Measurements from ENCODE around the gene BID.
A peak's percentile ranks its signal among the peaks of the same experiment; 100 is the strongest.

Gene BID

DNA sequence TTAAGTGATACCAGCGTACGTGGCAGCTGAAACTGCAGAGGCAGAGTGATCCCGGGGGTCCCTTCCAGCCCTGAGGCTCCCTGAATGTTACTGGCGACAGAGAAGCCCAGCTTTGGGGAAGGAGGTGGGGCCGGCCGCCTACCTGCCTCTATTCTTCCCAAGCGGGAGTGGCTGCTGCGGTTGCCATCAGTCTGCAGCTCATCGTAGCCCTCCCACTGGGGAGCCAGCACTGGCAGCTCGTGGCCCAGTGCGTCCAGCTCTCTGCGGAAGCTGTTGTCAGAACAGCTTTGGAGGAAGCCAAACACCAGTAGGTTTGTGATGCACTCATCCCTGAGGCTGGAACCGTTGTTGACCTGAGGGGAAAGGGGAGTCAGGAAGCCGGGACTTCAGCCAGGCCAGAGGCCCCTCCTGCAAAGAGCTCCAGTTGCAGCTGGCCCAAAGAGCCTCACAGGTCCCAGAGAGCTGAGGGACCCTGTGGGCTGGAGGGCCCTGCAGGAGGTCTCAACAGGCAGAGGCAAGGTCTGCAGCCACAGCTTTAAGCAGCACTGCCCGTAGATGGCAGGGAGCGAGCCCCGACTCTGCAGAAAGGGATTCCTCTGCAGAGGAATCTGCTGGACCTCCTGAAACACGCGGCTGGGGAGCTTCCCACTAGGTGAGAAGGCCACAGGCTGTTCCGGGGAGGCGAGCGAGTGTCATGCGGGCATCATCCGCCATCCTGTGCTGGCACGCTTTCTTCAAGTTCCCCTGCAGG, 30.4 kb downstream of the BID start:
- H3K4me3 ChIP-seq (replicated peaks in 1 of 2; ENCODE audit: low read depth in 2 of 2, low read length in 2 of 2), result no peak overlapping the region
- TF ChIP-seq, protein P1, sequence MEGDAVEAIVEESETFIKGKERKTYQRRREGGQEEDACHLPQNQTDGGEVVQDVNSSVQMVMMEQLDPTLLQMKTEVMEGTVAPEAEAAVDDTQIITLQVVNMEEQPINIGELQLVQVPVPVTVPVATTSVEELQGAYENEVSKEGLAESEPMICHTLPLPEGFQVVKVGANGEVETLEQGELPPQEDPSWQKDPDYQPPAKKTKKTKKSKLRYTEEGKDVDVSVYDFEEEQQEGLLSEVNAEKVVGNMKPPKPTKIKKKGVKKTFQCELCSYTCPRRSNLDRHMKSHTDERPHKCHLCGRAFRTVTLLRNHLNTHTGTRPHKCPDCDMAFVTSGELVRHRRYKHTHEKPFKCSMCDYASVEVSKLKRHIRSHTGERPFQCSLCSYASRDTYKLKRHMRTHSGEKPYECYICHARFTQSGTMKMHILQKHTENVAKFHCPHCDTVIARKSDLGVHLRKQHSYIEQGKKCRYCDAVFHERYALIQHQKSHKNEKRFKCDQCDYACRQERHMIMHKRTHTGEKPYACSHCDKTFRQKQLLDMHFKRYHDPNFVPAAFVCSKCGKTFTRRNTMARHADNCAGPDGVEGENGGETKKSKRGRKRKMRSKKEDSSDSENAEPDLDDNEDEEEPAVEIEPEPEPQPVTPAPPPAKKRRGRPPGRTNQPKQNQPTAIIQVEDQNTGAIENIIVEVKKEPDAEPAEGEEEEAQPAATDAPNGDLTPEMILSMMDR (IDR thresholded peaks at IDR 0.05; ENCODE audit: low read depth, low read length), result no peak
- DNase-seq (ENCODE audit: low read depth in 2 of 2), result no peak

DNA sequence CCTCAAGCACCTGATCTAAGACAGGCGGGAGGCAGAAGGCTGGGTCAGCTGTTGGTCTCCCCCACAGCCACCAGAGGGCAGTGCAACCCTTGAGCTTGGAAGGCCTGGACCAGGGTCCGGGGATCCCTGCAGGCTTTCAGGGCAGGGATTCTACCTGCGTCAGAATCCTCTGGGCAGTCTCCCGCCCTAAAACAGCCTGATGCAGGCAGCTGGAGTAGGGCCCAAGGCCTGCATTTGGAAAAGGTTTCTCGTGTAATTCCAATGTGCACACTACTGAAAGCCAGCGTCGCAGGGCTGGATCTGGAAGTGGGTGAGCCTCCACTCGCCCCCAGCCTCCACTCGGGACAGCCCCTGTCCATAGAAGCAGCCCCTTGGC, 31.8 kb downstream of the BID start:
- DNase-seq (ENCODE audit: low read depth in 2 of 2), result peak; percentile 71 to 79
- TF ChIP-seq, protein P1 (IDR thresholded peaks at IDR 0.05; ENCODE audit: low read depth, low read length), result peak; percentile 85
- no peak overlapping the region for H3K4me3 ChIP-seq (replicated peaks in 1 of 2; ENCODE audit: low read depth in 2 of 2, low read length in 2 of 2)

DNA sequence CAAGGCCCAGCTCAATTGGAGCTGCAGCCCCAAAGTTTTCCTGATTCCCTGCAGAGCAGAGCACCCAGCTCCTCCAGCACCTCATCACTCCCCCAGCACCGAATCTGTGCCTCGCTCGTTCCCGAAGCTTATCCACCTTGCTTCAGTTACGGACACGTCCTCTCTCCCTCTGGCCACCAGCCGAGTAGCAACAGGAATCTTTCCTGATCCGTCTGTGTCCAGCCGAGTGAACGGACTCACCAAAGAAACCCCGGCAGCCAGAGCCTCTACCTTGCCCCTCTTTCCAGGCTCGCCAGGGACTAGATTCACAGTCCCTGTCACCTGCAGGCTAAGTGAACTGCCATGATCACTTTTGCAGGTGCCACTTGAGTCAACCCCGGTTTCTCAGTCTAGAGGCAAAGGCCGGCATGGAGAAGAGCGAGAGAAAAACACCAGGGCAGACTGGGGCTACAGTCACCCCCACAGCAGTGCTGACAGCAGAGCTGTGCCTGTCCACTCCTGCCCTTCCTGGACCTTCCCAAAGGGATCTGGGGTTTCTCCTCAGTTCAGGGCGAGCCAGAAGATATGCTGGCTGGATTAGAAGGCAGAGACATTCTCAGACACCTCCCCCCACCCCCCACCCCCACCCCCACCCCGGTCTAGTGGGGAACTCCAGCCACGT, 32.3 kb downstream of the BID start:
- no peak overlapping the region for H3K4me3 ChIP-seq (replicated peaks in 1 of 2; ENCODE audit: low read depth in 2 of 2, low read length in 2 of 2)
- TF ChIP-seq, protein P1 (IDR thresholded peaks at IDR 0.05; ENCODE audit: low read depth, low read length), result no peak
- no peak for DNase-seq (ENCODE audit: low read depth in 2 of 2)

DNA sequence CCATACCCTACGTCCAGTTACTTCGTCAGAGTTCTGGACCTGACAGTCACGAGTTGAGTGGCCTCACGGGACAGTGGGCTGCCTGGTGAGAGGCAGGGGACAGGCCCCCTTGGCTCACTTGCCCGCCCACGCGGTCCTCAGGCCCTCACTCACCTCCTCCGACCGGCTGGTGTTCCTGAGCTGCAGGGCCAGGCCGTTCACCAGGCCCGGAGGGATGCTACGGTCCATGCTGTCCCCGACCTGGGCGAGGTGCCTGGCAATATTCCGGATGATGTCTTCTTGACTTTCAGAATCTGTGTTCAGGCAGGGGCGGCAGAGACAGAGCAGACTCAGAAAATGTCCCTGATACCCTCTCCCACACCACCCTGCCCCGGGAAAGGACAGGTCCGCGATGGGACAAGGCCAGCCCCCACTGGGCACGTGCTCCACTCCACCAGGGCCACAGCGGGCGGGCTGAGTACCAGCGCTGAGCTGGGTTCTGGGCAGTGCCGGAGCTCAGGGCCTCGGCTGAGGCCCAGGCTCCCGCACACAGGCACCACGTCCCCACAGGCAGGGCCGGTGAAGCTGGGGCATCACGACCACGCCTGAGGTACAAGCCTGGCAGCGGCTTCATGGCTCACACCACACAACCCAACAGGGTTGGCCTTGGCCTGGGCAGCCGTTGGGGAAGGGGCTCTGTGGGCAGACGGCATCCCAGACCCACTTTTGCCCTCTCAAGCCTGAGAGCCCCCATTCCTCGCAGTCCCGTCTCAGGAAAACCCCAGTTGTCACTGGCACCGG, 34.9 kb downstream of the BID start:
- H3K4me3 ChIP-seq (replicated peaks in 1 of 2; ENCODE audit: low read depth in 2 of 2, low read length in 2 of 2), result no peak overlapping the region
- DNase-seq (ENCODE audit: low read depth in 2 of 2), result no peak
- TF ChIP-seq, protein P1 (IDR thresholded peaks at IDR 0.05; ENCODE audit: low read depth, low read length), result no peak

DNA sequence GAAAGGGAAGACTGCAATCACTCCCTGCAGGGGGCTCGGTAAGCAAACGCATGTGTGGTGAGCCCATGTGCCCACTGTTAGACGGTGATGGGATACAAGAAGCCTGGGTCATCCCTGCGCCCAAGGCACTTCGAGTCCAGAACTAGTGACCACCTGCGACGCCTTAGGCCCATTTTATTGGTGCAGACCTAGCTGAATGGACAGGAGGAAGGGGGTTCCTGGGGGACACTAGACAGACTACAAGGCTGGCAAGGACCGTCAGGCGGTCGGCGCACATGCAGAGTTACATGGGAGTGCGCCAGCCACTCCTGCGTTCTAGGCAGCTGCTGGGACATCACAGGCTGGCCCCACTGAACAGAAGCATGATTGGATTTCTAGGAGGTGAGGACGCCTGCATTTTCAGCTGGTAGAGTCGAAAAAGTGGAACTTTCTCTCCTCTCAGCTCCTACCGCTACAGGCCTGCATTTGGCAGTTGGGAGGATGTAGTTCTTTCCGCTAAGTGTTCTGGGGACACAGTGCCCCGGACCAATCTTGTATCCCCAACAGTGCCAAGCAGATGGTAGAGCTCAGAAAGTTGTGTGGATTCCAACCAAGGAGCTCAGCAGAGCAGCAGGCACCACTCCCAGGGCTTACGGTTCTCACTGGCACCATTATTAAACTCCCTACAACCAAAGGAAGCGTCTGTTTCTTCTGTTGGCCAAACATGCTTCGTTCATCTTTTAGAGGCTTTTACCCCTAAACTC, 35.7 kb downstream of the BID start:
- H3K4me3 ChIP-seq (replicated peaks in 1 of 2; ENCODE audit: low read depth in 2 of 2, low read length in 2 of 2), result no peak overlapping the region
- TF ChIP-seq, protein P1 (IDR thresholded peaks at IDR 0.05; ENCODE audit: low read depth, low read length), result no peak
- DNase-seq (ENCODE audit: low read depth in 2 of 2), result no peak

DNA sequence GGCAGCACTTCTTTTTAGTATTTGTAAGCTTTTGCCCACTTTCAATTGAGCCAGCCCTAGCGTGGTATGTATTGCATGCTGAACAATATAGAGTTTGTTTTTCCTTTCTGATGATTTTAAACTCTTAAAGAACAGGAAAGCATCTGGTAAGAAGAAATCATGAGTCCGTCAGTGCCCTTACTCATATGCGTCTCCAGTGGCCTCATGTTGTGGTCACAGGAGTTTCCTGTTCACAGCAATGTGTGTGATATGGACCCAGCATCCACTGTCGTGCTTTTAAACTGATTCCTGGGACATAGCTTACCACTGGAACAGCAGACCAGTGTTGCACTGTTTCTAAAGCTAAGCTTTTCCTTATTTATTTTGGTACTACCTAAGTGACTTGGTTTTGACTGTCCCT, 40.1 kb downstream of the BID start:
- peak; percentile 36 to 69 for DNase-seq (ENCODE audit: low read depth in 2 of 2)
- H3K4me3 ChIP-seq (replicated peaks in 1 of 2; ENCODE audit: low read depth in 2 of 2, low read length in 2 of 2), result no peak overlapping the region

More for the DNA sequence above, 40.1 kb downstream of the BID start:
- TF ChIP-seq, protein P1 (IDR thresholded peaks at IDR 0.05; ENCODE audit: low read depth, low read length), result no peak
